GM23248 (cell line): ENCODE data around the gene STK33. TPM values are rescaled to one million over a fixed set of nuclear protein-coding genes. Genes with fewer than 3 reads are reported as not detected.

ENCODE experiments used
- DNase-seq: peaks from one replicate; pipeline ENCODE4 v3.0.0-alpha.2; 2015
- H2AFZ ChIP-seq: fragments of 200-600 bp; sonication (generic); 2 replicates; pipeline ENCODE4 v1.6.1; 2016; ENCODE audit warnings: antibody characterized with exemption
- H3F3A ChIP-seq: fragments of 200-600 bp; sonication (generic); 2 replicates; pipeline ENCODE4 v1.6.1; 2016; ENCODE audit warnings: mild to moderate bottlenecking, antibody characterized with exemption, mixed run types; ENCODE audit not compliant: insufficient read depth
- H3K27ac ChIP-seq: fragments of 200-600 bp; sonication (generic); 2 replicates; pipeline ENCODE4 v1.5.1; 2016; ENCODE audit warnings: mild to moderate bottlenecking
- H3K27me3 ChIP-seq: fragments of 200-600 bp; sonication (generic); replicated peaks from 2 replicates; pipeline ENCODE4 v1.6.1; 2016; ENCODE audit warnings: mild to moderate bottlenecking; ENCODE audit not compliant: insufficient read depth
- H3K36me3 ChIP-seq: fragments of 200-600 bp; sonication (generic); 2 replicates; pipeline ENCODE4 v1.6.1; 2016; ENCODE audit warnings: low read depth, mild to moderate bottlenecking
- H3K4me1 ChIP-seq: fragments of 200-600 bp; sonication (generic); 2 replicates; pipeline ENCODE4 v1.6.1; 2016; ENCODE audit warnings: mild to moderate bottlenecking; ENCODE audit not compliant: insufficient read depth
- H3K4me2 ChIP-seq: fragments of 200-600 bp; sonication (generic); one replicate; pipeline ENCODE4 v1.6.1; 2016; ENCODE audit warnings: mild to moderate bottlenecking; ENCODE audit not compliant: unreplicated experiment
- H3K4me3 ChIP-seq: fragments of 200-600 bp; sonication (generic); 2 replicates; pipeline ENCODE4 v1.5.1; 2016; ENCODE audit warnings: mild to moderate bottlenecking
- H3K79me2 ChIP-seq: fragments of 200-600 bp; sonication (generic); 2 replicates; pipeline ENCODE4 v1.6.1; 2016; ENCODE audit warnings: mild to moderate bottlenecking; ENCODE audit not compliant: insufficient read depth
- H3K9ac ChIP-seq: fragments of 200-600 bp; sonication (generic); 2 replicates; pipeline ENCODE4 v1.6.1; 2016; ENCODE audit warnings: mild to moderate bottlenecking
- H3K9me2 ChIP-seq: fragments of 200-600 bp; sonication (generic); 2 replicates; pipeline ENCODE4 v1.6.1; 2016; ENCODE audit warnings: mixed run types, mild to moderate bottlenecking, moderate library complexity; ENCODE audit not compliant: insufficient read depth
- H3K9me3 ChIP-seq: fragments of 200-600 bp; sonication (generic); one replicate; pipeline ENCODE4 v1.6.1; 2017; ENCODE audit warnings: low read depth
- H4K20me1 ChIP-seq: fragments of 200-600 bp; sonication (generic); 2 replicates; pipeline ENCODE4 v1.6.0; 2016; ENCODE audit not compliant: insufficient read depth
- EZH2 ChIP-seq: fragments of 200-600 bp; sonication (generic); IDR thresholded peaks from 2 replicates; pipeline ENCODE4 v1.6.1; 2018; ENCODE audit warnings: antibody characterized with exemption, mild to moderate bottlenecking; ENCODE audit not compliant: insufficient read depth, poor library complexity, severe bottlenecking
- EZH2phosphoT487 ChIP-seq: fragments of 200-600 bp; sonication (generic); IDR thresholded peaks from 2 replicates; pipeline ENCODE4 v1.6.1; 2018; ENCODE audit warnings: antibody characterized with exemption, moderate library complexity, mild to moderate bottlenecking, low read depth; ENCODE audit not compliant: insufficient read depth
- WGBS, 2 experiments: methylation state at CpG; one replicate each; pipeline ENCODE4 v1.1.6; 2015 to 2017; ENCODE audit warnings: low lambda C conversion rate in 2 of 2, low coverage in 1 of 2; ENCODE audit errors: missing lambda C conversion rate in 2 of 2; 5-methylcytosine and 5-hydroxymethylcytosine counted together
- in situ Hi-C: fragments of 300-500 bp; cut with MboI; formaldehyde crosslinking; loops from 2 replicates; pipeline ENCODE4 v1.15.0; 2020
- polyA plus RNA-seq: library from polyadenylated mRNA; unstranded; fragments of >200 nt; fragmentation: Nextera tagmentation; extraction: Ambion mirVana; gene quantifications from 2 replicates; pipeline ENCODE4 v1.2.1, GENCODE V29; 2016
- total RNA-seq: library from RNA; depleted of rRNA; stranded (reverse); fragments of >200 nt; shearing (Covaris generic); gene quantifications from 2 replicates; pipeline ENCODE4 v1.2.3, GENCODE V29; 2014

Gene STK33
- total and polyA plus RNA-seq, 2 experiments from 2014 or later: not detected

GRCh38 chr11:8374716-8375115 lies 219.3 kb downstream of the STK33 start:
- Histone ChIP-seq H3K27ac (no peak overlapping the region), H3K4me1 (no peaks in the 10 kb centered on the region), H3K79me2 (no peaks in the 10 kb centered on the region), H3K27me3 (peaks cover 26% of the 10 kb centered on the region), H3K36me3 (no peaks in the 10 kb centered on the region), H3K9ac (no peak overlapping the region), H2AFZ (no peak overlapping the region), H4K20me1 (no peaks in the 10 kb centered on the region), H3K9me2 (no peaks in the 10 kb centered on the region), H3K9me3 (no peaks in the 10 kb centered on the region), H3K4me2 (no peak overlapping the region), H3K4me3 (no peak overlapping the region), H3F3A (no peaks in the 10 kb centered on the region)
- TF ChIP-seq EZH2 (no peak), EZH2phosphoT487 (no peak)
- in situ Hi-C loops: no loop called here
- WGBS, 2 experiments: 46 to 51% methylated on average over 5 of the region's 5 CpGs
- no peak for DNase-seq

GRCh38 chr11:8373519-8374432 lies 220.3 kb downstream of the STK33 start:
- H3K9me3 ChIP-seq: no peaks in the 10 kb centered on the region
- DNase-seq: no peak
- H3K79me2 ChIP-seq: no peaks in the 10 kb centered on the region
- 34 to 36% methylated on average over 10 of the region's 10 CpGs for WGBS, 2 experiments
- peaks cover 18% of the 10 kb centered on the region for H3K27me3 ChIP-seq
- H4K20me1 ChIP-seq: no peaks in the 10 kb centered on the region
- TF ChIP-seq EZH2: no peak
- TF ChIP-seq EZH2phosphoT487: no peak
- no peaks in the 10 kb centered on the region for H3F3A ChIP-seq
- in situ Hi-C loops: no loop called here
- no peaks in the 10 kb centered on the region for H3K4me1 ChIP-seq
- H3K4me3 ChIP-seq: no peak overlapping the region
- no peak overlapping the region for H3K4me2 ChIP-seq
- no peak overlapping the region for H2AFZ ChIP-seq
- no peaks in the 10 kb centered on the region for H3K9me2 ChIP-seq
- H3K27ac ChIP-seq: no peak overlapping the region
- H3K36me3 ChIP-seq: no peaks in the 10 kb centered on the region
- H3K9ac ChIP-seq: no peak overlapping the region

GRCh38 chr11:8372641-8373381 lies 221.2 kb downstream of the STK33 start:
- H3K4me3 ChIP-seq: no peak overlapping the region
- H3K9ac ChIP-seq: no peak overlapping the region
- 41 to 52% methylated on average over 12 of the region's 12 CpGs for WGBS, 2 experiments
- no peak overlapping the region for H3K27ac ChIP-seq
- no peak for DNase-seq
- H3F3A ChIP-seq: no peaks in the 10 kb centered on the region
- no peaks in the 10 kb centered on the region for H3K9me2 ChIP-seq
- in situ Hi-C loops: no loop called here
- H3K27me3 ChIP-seq: peaks cover 20% of the 10 kb centered on the region
- H2AFZ ChIP-seq: no peak overlapping the region
- no peaks in the 10 kb centered on the region for H3K4me1 ChIP-seq
- no peaks in the 10 kb centered on the region for H3K9me3 ChIP-seq
- H3K79me2 ChIP-seq: no peaks in the 10 kb centered on the region
- no peak overlapping the region for H3K4me2 ChIP-seq
- no peaks in the 10 kb centered on the region for H3K36me3 ChIP-seq
- TF ChIP-seq EZH2phosphoT487 (no peak), EZH2 (no peak)
- no peaks in the 10 kb centered on the region for H4K20me1 ChIP-seq

- Histone ChIP-seq H3K36me3 (no peaks in the 10 kb centered on the region), H3K9ac (no peak overlapping the region), H3K27me3 (peaks cover 29% of the 10 kb centered on the region), H2AFZ (no peak overlapping the region), H3K9me3 (no peaks in the 10 kb centered on the region), H3F3A (no peaks in the 10 kb centered on the region), H3K4me1 (no peaks in the 10 kb centered on the region), H3K79me2 (no peaks in the 10 kb centered on the region), H3K4me3 (no peak overlapping the region), H3K4me2 (no peak overlapping the region), H3K27ac (no peak overlapping the region), H4K20me1 (no peaks in the 10 kb centered on the region), H3K9me2 (no peaks in the 10 kb centered on the region)
- WGBS, 2 experiments: 51 to 96% methylated on average over 1 of the region's 1 CpG
- in situ Hi-C loops: no loop called here
- no peak for TF ChIP-seq EZH2phosphoT487
- no peak for TF ChIP-seq EZH2
- DNase-seq: no peak
These were observed 222.5 kb downstream of the STK33 start for GRCh38 chr11:8371516-8371884.
